H54 (cell line): Measurements from ENCODE around the gene BCO2.
"Not testable (repeated sequence)": the region's sequence is repeated elsewhere in the genome, so short reads cannot be mapped to it uniquely, and the experiment has no call there.

Source experiments
- DNase-seq: peaks from one replicate; pipeline ENCODE4 v3.0.0; 2011; ENCODE audit warnings: low spot score, mixed read lengths; ENCODE audit not compliant: insufficient read length
- FAIRE-seq: peaks from 3 replicates; lab custom pipeline; 2011; peaks lifted over from hg19 to GRCh38; lab: Jason Lieb, UNC
- POLR2A ChIP-seq: IDR thresholded peaks from 2 replicates; pipeline ENCODE4 v1.6.1; 2011; ENCODE audit warnings: low read depth, mild to moderate bottlenecking, low read length

BCO2 gene

DNA sequence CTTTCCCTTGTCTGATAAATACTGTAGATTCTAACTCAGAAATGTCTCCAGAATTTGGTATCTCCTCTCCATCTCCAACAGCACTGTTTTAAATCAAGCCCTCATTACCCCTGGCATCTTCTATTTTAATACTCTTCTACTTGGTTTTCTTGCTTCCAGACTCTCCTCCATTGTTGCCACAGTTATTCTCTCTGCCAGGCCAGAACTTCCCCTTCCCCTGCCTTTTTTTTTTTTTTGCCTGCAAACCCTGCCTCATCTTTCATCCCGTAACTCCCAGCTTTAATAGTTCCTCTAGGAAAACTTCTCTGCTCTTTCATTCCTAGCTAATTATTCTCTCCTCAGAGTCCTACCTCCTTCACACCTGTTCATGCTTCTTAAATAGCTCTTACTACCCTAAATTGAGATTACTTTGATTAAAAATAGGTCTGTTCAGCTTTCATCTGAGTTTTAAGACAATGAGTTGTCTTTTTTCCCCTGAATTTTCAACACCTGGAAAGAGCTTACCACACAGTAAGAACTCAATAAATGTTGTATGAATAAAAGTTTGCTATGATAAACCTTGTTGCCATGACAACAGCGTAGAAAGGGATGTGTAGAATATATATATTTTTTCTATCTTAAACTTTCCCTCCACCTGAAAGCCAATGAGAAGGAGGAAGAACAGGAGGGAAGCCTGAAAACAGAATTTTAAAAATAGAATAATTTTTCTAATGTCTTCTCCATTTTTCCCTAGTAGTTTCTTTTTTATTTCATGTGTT is 15.0 kb upstream of the BCO2 start:
- DNase-seq (no peak), FAIRE-seq (no peak)
- TF ChIP-seq POLR2A = no peak

DNA sequence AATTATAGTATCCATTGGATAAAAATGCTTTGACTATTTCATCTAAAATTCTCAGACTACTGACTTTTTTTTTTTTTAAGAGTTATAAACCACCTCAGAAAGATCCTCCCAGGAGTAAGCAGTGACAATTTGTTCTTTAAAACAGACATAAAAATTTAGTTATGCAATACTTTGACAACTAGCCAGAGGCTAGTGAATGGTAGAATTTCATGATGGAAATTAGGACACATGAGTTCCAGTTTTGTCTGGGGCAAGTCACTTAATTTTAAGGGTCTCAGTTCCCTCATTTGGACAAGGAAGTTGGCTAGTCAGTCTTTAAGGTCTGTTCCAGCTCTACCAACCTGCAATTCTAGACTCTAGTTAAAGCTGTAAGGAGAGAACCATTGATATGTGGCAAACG is 14.3 kb upstream of the BCO2 start:
- TF ChIP-seq POLR2A = no peak
- no peak for DNase-seq
- no peak for FAIRE-seq

DNA sequence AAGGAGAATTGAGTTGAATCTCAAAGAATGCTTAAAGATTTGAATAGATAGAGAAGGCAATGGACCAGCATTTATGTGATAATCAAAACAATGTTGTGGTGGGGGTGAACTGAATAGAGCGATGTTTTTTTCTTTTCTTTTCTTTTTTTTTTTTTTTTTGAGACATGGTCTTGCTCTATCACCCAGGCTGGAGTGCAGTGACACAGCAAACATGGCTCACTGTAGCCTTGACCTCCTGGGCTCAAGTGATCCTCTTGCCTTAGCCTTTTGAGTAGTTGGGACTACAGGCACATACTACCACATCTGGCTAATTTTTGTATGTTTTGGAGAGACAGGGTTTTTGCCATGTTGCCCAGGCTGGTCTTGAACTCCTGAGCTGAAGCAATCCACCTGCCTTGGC is 13.1 kb upstream of the BCO2 start:
- FAIRE-seq, DNase-seq: not testable (repeated sequence)

GRCh38 chr11:112162761-112163546 is 12.4 kb upstream of the BCO2 start:
- FAIRE-seq (no peak), DNase-seq (no peak)
- no peak for TF ChIP-seq POLR2A

DNA sequence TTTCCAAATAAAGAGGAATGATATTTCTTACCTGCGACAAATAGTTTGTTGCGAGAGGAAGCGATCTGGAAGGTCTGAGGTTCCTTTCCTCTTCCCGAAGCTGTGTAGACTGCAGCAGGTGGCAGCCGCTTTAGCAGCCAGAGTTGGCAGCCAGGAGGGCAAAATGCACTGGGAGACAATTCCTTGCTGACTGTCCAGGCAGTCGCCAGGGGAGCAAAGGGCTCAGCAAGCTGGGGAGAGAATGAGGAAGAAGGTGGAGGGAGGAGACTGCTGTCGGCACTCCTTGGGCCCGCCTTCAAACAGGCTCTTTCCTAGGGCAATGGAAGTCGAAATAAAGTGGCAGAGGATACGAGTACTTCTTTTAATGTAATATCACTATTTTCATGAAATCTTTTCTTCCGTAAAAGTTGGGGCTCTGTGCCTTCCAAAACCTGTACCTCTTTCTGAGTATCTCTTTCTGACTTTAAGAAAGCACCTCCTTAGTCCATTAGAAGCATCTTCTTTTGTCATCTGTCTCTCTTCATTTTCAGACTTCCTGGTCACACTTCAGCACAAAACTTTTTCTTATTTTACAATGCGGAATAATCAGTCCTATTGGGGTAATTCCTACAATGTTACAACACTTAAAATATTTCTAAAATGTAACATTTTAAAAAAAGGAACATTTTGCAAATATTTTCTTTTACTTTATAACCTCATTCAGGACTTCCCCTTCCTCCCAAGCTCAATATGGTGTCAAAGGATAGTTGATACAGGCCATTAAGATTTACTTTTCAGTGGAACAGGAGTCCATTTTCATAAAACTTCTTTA is 11.2 kb upstream of the BCO2 start, which contains the start of gene IL18:
Gene IL18, minus strand, starts transcription at position 220 of the 811 bp plus-strand sequence. CDS start 9,041 bp downstream, outside the sequence.
- peak; percentile 52; the same call in 1 of the 2 replicates for TF ChIP-seq POLR2A

DNA sequence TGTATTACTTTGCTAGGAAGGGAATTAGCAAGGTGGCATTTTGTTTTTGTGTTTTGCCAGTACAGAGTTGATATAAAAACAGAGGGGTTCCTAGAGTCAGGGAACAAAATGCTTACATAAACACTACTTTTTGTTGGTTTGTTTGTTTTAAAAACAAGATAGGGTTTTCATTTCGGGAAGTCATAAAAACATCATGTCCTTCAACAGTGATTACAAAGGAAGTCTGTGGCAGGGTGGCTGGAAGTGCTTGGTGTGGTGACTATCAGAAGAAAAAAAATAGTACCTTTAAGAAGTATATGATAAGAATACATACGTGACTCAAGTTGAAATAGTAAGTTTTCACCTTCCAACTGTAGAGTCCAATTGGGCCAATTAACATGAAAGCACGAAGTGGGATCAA is 10.3 kb upstream of the BCO2 start:
- FAIRE-seq (no peak), DNase-seq (no peak)
- no peak for TF ChIP-seq POLR2A

More for the DNA sequence above, 11.2 kb upstream of the BCO2 start, which contains the start of gene IL18:
- DNase-seq (peak; percentile 37), FAIRE-seq (peak; percentile 53)

GRCh38 chr11:112166562-112166961 is 8.8 kb upstream of the BCO2 start:
- FAIRE-seq = no peak
- TF ChIP-seq POLR2A = no peak
- no peak for DNase-seq

GRCh38 chr11:112167145-112167544 is 8.2 kb upstream of the BCO2 start, which contains the start of gene TEX12:
TEX12 (plus strand) TSS chr11:112167372; CDS start chr11:112169269, 1,897 bp downstream.
- no peak for DNase-seq
- TF ChIP-seq POLR2A = no peak
- FAIRE-seq = no peak

- FAIRE-seq (no peak), DNase-seq (no peak)
- TF ChIP-seq POLR2A = no peak
Observed at GRCh38 chr11:112172362-112172994, 2.8 kb upstream of the BCO2 start.

DNA sequence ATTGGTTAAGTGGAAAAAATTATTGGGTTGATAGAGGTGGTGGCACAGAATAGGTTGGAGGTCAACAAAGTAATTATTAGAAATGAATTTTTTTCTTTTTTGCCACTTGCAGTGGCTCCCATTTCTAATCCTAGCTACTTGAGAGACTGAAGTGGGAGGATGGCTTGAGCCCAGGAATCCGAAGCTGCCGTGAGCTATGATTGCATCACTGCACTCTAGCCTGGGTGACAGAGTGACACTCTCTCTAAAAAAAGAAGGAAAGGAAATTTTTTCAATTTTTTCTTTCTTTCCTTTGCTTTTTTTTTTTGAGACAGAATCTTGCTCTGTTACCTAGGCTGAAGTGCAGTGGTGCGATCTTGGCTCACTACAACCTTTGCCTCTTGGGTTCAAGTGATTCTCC is 2.2 kb upstream of the BCO2 start:
- DNase-seq (no peak), FAIRE-seq (no peak)
- no peak for TF ChIP-seq POLR2A

DNA sequence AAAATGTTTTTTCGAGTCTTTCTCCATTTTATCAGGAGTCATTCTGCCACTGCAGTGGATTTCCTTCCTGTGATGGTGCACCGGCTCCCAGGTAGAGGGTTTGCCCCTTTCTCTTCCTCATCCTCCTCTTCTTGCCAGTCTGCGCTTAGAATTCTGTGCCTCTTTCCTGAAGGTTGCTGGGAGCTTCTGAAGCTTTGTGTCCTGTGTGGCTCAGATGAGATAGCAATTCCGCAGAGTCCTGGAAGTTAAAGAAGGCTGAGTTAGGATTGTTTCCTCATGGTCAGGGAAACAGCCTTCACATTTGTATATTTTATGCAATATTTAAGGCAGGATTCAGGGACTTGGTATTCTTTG is 264 bp downstream of the BCO2 start:
- no peak for TF ChIP-seq POLR2A
- DNase-seq = no peak
- FAIRE-seq = no peak

DNA sequence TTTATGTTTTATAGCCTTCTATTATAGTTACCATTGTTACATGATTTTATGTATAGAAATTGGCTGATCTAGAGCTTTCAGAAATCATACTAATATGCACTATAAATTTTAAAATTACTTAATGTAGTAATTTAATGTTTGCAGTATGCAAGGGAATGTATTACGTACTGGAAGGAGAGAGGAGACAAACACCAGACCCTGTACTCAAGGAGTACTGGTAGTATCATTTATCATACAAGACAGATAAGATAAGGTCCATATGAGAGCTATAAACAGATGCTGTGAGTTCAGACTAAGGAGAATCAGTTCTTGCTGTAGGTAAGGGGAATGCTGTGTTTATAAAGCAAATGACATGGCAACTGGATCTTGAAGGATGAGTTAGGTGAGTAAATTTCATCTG is 765 bp downstream of the BCO2 start:
- TF ChIP-seq POLR2A = no peak
- no peak for DNase-seq
- no peak for FAIRE-seq

DNA sequence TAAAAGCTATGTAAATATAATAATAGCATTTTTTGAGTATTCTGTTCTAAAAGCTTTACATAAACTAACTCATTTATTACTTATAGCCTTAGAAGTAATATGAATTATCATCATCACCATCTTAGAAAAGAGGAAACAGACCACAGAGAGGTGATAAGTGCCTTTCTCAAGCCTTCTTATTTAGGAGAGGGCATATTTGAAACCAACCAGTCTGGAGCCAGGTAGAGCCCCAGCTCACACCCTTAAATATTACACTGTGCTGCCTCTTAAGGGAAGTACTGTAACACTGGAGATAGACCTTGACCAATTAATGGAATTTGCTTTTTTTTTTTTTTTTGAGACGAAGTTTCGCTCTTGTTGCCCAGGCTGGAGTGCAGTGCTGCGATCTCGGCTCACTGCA is 2.3 kb downstream of the BCO2 start:
- no peak for TF ChIP-seq POLR2A
- FAIRE-seq = no peak
- DNase-seq = no peak

DNA sequence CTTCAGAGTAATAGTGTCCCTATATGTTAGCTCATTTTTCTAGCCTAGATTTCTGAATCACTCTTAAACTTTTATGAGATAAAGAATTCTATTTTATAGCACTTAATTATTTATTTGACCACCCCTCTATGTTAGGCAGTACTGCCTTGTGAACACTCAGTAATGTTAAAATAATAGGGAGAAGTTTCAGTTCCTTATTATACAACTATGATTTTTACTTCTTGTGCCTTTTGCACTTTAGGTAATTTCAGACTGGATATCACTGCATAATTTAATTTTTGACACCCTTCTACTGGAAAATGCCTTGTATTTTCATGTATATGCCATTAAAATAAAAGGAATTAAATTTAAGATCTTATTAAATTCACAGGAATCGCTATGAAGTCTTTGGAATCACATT is 3.1 kb downstream of the BCO2 start:
- DNase-seq (no peak), FAIRE-seq (no peak)
- TF ChIP-seq POLR2A = no peak
